ENCODE data around the gene ABCC11.
A peak's percentile ranks its signal among the peaks of the same experiment; 100 is the strongest.
"Not testable (repeated sequence)": the region's sequence is repeated elsewhere in the genome, so short reads cannot be mapped to it uniquely, and the experiment has no call there.

The ABCC11 gene

GRCh38 chr16:48172682-48173081 is 74.7 kb downstream of the ABCC11 start:
- TF ChIP-seq, protein P1, sequence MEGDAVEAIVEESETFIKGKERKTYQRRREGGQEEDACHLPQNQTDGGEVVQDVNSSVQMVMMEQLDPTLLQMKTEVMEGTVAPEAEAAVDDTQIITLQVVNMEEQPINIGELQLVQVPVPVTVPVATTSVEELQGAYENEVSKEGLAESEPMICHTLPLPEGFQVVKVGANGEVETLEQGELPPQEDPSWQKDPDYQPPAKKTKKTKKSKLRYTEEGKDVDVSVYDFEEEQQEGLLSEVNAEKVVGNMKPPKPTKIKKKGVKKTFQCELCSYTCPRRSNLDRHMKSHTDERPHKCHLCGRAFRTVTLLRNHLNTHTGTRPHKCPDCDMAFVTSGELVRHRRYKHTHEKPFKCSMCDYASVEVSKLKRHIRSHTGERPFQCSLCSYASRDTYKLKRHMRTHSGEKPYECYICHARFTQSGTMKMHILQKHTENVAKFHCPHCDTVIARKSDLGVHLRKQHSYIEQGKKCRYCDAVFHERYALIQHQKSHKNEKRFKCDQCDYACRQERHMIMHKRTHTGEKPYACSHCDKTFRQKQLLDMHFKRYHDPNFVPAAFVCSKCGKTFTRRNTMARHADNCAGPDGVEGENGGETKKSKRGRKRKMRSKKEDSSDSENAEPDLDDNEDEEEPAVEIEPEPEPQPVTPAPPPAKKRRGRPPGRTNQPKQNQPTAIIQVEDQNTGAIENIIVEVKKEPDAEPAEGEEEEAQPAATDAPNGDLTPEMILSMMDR (IDR thresholded peaks at IDR 0.05) = no peak
- H3K27ac ChIP-seq = no peak overlapping the region
- H3K4me3 ChIP-seq = no peak overlapping the region
- DNase-seq (ENCODE audit: low spot score) = no peak

DNA sequence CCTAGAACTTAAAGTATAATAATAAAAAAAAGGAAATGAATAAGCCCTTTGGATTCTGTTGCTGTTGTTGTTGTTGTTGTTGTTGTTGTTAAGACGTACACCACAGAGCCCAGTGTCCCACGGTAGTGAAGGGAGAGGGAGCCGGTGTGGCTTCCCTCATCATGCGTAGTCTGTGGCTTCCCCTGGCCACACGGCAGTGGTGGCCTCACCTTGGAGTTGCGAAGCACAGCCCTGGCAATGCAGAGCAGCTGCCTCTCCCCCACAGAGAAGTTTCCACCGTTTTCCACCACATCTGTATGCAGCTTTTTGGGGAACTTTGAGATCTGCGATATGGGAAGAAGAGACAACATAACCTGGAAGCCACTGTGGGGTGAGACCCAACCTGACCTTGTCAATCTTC is 77.4 kb downstream of the ABCC11 start:
- TF ChIP-seq, protein P1 (IDR thresholded peaks at IDR 0.05) = no peak
- no peak for DNase-seq (ENCODE audit: low spot score)
- H3K27ac ChIP-seq = no peak overlapping the region
- H3K4me3 ChIP-seq = no peak overlapping the region

- H3K27ac ChIP-seq = no peak overlapping the region
- no peak overlapping the region for H3K4me3 ChIP-seq
- TF ChIP-seq, protein P1 (IDR thresholded peaks at IDR 0.05) = no peak
- no peak for DNase-seq (ENCODE audit: low spot score)
Measured at GRCh38 chr16:48168075-48168474, 79.3 kb downstream of the ABCC11 start.

GRCh38 chr16:48166617-48167016 is 80.7 kb downstream of the ABCC11 start:
- not testable (repeated sequence) for DNase-seq (ENCODE audit: low spot score); H3K4me3 ChIP-seq; H3K27ac ChIP-seq

GRCh38 chr16:48165961-48166578 is 81.3 kb downstream of the ABCC11 start:
- DNase-seq (ENCODE audit: low spot score) = no peak
- Histone ChIP-seq H3K27ac (no peak overlapping the region), H3K4me3 (no peak overlapping the region)
- TF ChIP-seq, protein P1 (IDR thresholded peaks at IDR 0.05) = no peak

DNA sequence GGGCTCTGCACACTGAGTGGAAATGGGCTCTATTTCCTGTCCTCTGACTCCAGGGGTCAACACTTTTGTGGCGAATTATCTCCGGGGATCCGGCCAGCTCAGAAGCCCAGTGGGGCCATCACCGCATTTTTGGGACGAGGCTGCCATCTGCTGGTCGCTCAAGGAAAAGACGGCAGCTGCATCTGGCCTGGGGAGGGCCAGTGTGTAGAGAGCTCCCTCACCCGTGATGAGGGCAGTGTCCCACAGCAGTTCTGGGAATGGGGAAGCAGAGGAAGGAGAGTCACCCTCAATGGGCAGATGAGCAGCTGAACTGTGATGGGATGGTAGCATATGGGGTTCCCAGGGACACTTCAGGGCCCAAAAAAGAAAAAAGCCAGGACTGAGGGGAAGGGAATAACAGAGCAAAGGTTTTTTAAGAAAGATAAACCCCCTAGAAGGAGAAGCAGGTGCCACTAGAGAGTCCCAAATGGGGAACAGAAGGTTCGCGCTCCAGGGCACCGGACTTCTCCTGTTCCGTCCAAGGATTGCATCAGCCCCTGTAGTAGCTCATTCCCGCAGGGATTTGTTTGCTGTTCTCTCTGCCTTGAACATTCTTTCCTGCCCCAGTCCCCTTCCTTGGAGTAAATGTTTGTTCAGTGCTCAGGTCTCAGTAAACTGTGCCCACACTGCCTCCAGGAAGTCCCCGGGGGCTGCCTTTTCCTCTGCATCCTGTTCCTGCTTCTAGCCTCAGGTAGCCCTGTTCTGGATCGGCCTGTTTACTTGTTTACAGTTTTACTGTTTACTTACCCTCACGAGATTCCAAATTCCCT is 82.2 kb downstream of the ABCC11 start:
- TF ChIP-seq, protein P1 (IDR thresholded peaks at IDR 0.05) = peak; percentile 73
- Histone ChIP-seq H3K4me3 (no peak overlapping the region), H3K27ac (no peak overlapping the region)
- DNase-seq (ENCODE audit: low spot score) = no peak

DNA sequence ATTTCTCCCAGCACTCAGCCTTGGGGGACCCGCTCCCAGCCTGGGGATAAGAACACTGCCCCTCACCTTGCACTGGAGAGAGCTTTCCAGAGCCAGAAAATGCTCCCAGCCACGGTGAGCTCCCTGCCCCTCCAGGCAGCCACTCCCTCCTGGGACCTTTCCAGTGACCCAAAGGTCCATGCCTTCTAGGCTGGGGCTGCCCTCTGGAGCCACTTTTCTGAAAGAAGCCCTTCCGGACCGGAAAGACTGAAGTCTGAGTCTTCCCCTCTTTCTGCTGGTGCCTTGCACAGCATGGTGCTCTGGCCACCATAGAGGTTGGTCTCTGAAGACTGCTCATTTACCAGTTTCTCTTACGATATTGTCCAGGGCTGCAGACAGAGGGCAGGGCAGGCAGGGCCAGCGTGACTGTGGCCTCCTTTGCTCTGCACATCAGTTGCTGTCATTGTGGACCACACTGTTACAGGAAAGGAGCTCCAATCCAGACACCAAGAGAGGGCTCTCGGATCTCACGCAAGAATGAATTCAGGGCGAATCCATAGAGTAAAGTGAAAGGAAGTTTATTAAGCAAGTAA is 84.4 kb downstream of the ABCC11 start:
- no peak overlapping the region for H3K4me3 ChIP-seq
- no peak for DNase-seq (ENCODE audit: low spot score)
- TF ChIP-seq, protein P1 (IDR thresholded peaks at IDR 0.05) = no peak
- H3K27ac ChIP-seq = no peak overlapping the region

Data from coronary artery (tissue), 2 donors.